Fibroblast of mammary gland (primary cell): Measurements from ENCODE around the gene RHBG.

Experiments
- DNase-seq: peaks from one replicate; pipeline ENCODE4 v3.0.0-alpha.2; 2010; ENCODE audit warnings: low read depth
- H3K4me3 ChIP-seq: 2 replicates; pipeline ENCODE4 v1.5.1; 2011; ENCODE audit warnings: low read depth, mild to moderate bottlenecking, low read length, moderate library complexity; ENCODE audit not compliant: control insufficient read depth
- TF ChIP-seq, protein P1 (sequence below): conservative IDR thresholded peaks from 2 replicates; pipeline ENCODE4 v1.5.1; 2011; ENCODE audit warnings: low read depth, low read length, inconsistent platforms; ENCODE audit not compliant: control insufficient read depth, insufficient read depth

The RHBG gene

DNA sequence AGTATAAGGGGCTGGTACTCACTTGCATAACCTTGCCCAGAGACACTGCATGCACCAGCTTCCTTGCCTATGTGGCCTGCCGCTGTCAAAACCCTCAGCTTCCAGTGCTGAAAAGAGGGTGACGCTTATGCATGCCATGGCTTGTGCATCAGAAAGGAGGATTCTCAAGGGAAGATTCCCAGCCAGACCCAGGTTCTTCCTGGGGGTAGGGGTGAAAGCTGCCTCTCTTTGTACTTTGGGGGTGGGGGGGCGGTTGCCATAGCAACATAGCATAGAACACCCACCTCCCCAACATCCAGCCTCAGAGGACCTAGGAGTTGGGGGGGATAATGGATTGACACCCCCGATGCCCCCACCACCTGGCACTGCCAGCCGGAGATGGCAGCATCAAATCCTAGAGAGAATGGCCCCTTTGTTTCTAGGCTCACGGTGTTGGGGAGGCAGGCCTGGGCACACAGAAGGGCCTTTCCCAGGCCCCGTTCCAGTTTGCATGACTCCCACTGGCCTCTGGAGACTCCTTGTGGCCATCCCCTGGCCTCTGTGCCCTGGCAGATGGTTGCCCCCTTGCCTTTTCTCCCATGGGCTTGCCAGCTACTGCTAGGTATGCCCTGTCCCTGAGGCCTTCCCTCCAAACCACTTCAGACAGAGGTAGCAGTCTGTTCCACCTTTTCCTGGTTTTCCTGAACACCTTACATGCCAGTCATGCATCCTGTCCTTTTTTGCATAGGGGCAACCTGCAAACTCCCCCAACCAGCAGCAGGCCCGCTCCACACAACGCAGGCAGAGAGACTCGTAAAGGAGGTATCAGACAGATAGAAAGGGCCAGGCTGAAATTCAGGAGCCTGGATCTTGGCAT, 44.6 kb downstream of the RHBG start:
- TF ChIP-seq, protein P1, sequence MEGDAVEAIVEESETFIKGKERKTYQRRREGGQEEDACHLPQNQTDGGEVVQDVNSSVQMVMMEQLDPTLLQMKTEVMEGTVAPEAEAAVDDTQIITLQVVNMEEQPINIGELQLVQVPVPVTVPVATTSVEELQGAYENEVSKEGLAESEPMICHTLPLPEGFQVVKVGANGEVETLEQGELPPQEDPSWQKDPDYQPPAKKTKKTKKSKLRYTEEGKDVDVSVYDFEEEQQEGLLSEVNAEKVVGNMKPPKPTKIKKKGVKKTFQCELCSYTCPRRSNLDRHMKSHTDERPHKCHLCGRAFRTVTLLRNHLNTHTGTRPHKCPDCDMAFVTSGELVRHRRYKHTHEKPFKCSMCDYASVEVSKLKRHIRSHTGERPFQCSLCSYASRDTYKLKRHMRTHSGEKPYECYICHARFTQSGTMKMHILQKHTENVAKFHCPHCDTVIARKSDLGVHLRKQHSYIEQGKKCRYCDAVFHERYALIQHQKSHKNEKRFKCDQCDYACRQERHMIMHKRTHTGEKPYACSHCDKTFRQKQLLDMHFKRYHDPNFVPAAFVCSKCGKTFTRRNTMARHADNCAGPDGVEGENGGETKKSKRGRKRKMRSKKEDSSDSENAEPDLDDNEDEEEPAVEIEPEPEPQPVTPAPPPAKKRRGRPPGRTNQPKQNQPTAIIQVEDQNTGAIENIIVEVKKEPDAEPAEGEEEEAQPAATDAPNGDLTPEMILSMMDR: no peak
- no peak overlapping the region for H3K4me3 ChIP-seq
- no peak for DNase-seq

DNA sequence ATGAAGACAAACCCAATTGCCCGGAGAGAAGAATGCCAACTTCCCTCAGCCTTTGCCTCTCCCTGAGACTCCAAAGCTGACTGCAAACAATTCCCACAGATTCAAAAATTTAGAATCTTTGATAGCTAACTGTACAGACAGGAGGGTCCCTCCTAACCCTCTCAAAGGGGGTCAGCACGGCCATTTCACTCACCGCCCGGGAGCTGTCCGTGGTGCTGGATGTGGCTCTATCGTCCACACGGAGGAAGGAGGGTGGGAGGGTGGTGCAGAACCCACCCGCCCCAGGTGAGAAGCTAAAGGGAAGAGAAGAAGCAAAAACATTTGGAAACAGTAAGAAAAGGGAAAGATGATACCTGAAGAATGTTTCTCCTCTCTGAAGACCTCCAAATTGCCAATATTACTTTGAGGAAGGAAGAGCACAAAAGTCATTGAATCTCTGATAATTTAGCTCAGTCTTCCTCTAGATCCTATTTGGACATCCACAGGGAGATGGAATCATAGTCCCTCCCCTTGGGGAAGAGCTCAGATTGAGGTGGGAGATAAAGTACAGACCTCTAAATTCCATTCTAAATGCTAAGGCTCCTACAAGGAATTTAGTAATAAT, 45.6 kb downstream of the RHBG start:
- TF ChIP-seq, protein P1: no peak
- no peak overlapping the region for H3K4me3 ChIP-seq
- no peak for DNase-seq

DNA sequence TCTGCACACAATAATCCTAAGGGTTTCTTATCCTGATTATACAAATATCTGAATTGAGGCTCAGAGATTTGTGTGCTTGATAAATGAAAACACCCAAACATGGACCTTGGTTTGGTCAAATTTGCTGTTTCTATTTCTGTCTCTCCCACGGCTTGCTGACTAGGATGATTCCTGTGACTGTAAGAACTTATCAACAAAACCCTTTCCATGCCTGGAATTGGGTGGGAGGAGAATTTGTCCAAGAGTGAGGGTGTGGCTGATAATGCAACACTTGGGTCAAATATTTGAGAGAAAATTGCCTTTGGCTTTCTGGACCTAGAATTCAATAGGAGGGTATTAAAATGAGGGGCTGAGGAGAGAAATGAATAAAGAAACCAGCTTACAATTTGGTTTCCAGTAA, 48.0 kb downstream of the RHBG start:
- DNase-seq: no peak
- no peak overlapping the region for H3K4me3 ChIP-seq
- TF ChIP-seq, protein P1: no peak

DNA sequence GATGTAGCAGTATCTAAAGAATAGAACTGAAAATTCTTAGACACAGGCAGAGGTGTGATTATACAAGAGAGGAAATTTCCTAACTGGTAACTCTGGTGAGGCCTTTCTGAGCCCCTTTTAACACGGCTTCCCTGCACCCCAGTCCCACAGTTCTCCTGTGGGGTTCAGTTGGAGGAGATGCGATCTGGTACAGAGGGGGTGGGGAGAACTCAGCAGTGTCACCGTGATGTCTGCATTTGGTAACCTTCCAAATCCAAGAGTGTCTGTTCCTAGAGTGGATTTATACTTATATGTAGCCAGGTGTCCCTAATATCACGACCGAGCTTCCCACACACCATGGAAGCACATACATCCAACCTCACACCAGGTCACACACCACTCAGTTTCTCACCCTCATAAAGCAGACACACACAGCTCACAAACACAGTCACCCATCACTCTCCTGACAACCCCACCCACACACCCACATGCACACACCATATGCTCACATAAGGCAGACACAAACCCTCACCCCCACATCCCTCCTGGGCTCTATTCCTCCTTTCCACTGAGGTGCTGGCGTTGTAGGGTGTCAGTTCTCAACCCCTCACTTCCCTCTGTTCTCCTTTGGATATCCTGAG, 48.5 kb downstream of the RHBG start:
- TF ChIP-seq, protein P1: no peak
- DNase-seq: no peak

DNA sequence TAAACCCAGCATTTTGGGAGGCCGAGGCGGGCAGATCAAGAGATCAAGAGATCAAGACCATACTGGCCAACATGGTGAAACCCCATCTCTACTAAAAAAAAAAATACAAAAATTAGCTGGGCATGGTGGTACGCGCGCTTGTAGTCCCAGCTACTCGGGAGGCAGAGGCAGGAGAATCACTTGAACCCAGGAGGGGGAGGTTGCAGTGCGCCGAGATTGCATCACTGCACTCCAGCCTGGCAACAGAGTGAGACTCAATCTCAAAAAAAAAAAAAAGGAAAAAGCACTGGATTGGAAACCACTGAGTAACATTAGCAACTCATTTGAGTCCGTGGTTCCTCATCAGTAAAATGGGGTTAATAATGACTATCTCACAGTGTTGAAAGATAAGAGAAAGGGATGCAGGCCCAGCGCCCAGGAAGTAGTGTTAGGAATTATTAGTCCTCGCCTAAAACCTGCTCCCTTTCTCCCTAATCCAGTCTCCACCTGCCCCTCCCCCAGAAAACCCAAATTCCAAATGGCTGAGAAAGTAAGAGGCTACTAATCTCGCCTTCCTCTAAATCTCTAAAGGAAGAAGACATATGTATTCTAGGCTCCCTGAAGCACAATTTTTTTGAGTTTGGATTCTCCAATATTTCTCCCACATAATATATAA, 49.5 kb downstream of the RHBG start:
- DNase-seq: no peak
- H3K4me3 ChIP-seq: no peak overlapping the region
- TF ChIP-seq, protein P1: no peak

More for the DNA sequence above, 48.5 kb downstream of the RHBG start:
- H3K4me3 ChIP-seq: no peak overlapping the region

DNA sequence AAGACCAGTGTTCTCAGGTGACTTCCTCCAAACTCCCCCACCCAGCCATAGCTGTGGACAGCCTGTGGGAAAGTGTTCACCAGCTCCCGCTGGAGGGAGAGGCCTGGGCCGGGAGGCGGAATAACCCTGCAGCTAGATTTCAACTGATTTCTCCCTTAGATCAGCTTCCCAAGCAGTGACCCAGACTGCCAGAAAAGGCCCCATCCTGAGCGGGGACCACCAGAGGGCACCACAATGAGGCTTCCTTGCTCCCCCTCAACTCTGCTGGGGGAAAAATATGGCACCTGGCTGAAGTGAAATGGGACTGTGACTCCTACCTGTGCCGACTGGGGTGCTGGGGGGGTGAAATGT, 50.8 kb downstream of the RHBG start:
- TF ChIP-seq, protein P1: no peak
- no peak overlapping the region for H3K4me3 ChIP-seq
- no peak for DNase-seq
